Measurements from ENCODE around the gene CYP4A11. TPM values are rescaled to one million over a fixed set of nuclear protein-coding genes. Genes with fewer than 3 reads are reported as not detected.
"Not testable (repeated sequence)": the region's sequence is repeated elsewhere in the genome, so short reads cannot be mapped to it uniquely, and the experiment has no call there.

The CYP4A11 gene
- total RNA-seq, 1 donor from 2014 or later: not detected

DNA sequence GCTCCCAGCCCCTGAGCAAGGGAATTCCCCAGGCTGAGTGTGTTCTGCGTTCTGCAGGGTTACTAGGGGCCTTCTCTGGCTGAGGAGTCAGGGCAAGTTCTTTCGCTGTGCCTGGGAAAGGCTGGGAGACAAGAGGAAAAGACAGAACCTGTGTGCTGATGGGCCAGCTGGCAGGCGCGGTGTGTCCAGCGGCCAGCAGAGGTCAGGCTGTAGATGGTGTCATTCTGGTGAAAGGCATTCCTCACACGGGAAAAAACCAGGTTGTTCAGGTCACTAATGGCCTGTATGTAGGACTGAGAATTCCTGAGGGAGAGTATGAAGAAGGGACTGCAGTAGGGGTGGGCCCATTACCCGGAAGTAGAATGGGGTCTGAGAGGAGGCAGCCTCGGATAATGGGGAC lies 6.4 kb downstream of the CYP4A11 start:
- intact Hi-C loops (cut with DNase I); DNase-seq: not testable (repeated sequence)
- peak; percentile 45 for ATAC-seq (ENCODE audit: poor library complexity)

DNA sequence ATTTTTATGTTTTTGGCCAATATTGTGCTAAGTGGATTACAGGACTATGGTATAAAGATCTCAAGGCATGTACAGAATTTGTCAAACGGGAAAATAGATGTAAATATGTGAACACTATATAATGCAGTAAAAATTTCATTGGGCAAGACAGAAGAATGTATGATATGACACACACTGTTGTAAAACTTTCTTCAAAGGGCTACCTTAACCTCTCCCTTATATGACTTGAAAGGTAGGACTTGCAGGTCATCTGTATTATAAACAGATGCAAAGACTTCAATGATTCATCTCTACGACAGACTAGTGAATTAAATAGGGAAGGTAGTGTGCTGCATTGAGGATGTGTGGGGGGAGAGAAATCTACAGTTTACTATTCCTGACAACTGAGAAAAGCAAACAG lies 9.3 kb downstream of the CYP4A11 start:
- intact Hi-C loops (cut with DNase I); DNase-seq; ATAC-seq (ENCODE audit: poor library complexity): not testable (repeated sequence)

- intact Hi-C loops (cut with DNase I): no loop called here
- ATAC-seq (ENCODE audit: poor library complexity) (no peak), DNase-seq (no peak)
These were observed 10.1 kb downstream of the CYP4A11 start for GRCh38 chr1:46931151-46931550.

- intact Hi-C loops (cut with DNase I): no loop called here
- no peak for ATAC-seq (ENCODE audit: poor library complexity)
These were observed 13.9 kb downstream of the CYP4A11 start for GRCh38 chr1:46927249-46927835.

DNA sequence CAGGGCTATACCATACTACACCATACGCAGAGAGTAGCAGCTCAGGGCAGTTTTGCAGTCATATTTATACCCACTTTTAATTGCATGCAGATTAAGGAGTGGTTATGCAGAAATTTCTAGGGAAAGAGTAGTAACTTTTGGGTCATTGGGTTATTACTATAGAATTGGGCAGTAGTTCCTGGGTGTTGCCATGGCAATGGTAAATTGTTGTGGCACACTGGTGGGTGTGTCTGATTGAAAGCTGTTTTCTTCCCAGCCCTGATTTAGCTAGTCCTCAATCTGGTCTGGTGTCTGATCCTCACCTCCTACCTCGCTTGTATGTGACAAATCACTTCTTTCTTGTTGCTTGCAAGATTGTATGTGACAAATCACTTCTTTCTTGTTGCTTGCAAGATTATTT lies 30.5 kb downstream of the CYP4A11 start:
- ATAC-seq (ENCODE audit: poor library complexity) (no peak), DNase-seq (no peak)
- intact Hi-C loops (cut with DNase I): no loop called here

More at GRCh38 chr1:46927249-46927835, 13.9 kb downstream of the CYP4A11 start:
- no peak for DNase-seq

DNA sequence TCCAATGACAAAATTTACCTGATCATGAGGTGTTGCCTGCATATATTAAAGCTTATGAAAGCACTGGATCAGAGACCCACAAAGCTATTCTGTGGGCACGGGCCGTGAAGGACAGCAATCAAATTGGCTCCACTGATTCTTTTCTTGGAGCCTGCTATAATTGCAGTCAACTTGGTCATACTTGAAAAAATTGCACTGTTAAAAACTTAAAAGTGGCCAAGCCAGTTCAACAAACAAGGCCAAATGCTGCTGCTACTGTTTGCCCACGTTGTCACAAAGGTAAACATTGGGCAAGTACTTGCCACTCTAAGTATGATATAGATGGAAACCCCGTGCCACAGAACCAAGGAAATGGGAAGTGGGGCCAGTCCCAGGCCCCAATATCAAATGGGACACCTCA lies 37.8 kb downstream of the CYP4A11 start:
- DNase-seq (no peak), ATAC-seq (ENCODE audit: poor library complexity) (no peak)
- intact Hi-C loops (cut with DNase I): no loop called here

DNA sequence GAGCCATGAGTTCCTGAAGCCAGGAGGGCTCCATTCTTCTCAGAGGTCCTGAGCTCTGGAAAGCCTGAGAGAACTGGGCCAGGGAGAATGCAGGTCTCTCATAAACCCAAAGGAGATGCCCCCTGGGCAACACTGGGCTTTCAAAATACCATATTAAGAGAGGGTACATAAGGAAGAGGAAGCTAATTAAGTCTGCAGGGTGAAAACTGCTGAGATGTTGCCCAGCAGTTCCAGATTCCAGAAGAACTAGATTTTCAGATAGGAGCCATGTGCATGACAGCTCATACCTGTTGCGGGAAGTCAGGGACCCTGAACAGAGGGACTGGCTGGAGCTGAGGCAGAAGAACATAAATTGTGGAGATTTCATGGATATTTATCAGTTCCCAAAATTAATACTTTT lies 40.9 kb downstream of the CYP4A11 start:
- intact Hi-C loops (cut with DNase I): no loop called here
- ATAC-seq (ENCODE audit: poor library complexity) (no peak), DNase-seq (no peak)

DNA sequence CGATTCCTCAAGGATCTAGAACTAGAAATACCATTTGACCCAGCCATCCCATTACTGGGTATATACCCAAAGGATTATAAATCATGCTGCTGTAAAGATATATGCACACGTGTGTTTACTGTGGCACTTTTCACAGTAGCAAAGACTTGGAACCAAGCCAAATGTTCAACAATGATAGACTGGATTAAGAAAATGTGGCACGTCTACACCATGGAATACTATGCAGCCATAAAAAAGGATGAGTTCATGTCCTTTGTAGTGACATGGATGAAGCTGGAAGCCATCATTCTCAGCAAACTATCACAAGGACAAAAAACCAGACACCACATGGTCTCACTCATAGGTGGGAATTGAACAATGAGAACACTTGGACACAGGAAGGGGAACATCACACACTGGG lies 59.6 kb downstream of the CYP4A11 start:
- ATAC-seq (ENCODE audit: poor library complexity); DNase-seq; intact Hi-C loops (cut with DNase I): not testable (repeated sequence)

Other genes starting within 250 kb of the CYP4A11 start
- gene EFCAB14, start 222.4 kb downstream of the CYP4A11 start, total RNA-seq: 52.4 TPM
- gene CYP4B1, start 142.4 kb downstream of the CYP4A11 start, total RNA-seq: 20.4 TPM
- 1.9 TPM for gene CYP4X1, start 82.2 kb upstream of the CYP4A11 start, total RNA-seq
- gene CYP4Z1, start 125.8 kb upstream of the CYP4A11 start, total RNA-seq: 0.86 TPM
- gene CYP4A22, start 196.0 kb upstream of the CYP4A11 start, total RNA-seq: 0.16 TPM
- not detected for gene PDZK1IP1, start 248.6 kb upstream of the CYP4A11 start, total RNA-seq